Neuronal stem cell (in vitro differentiated cells): ENCODE results near the gene CALHM1.

Experiments used
- DNase-seq: peaks from one replicate; pipeline ENCODE4 v3.0.0-alpha.2; 2013; ENCODE audit warnings: low spot score
- H2AFZ ChIP-seq: one replicate; pipeline ENCODE4 v1.6.1; 2013; ENCODE audit warnings: mild to moderate bottlenecking, low read length, inconsistent platforms
- H2AK5ac ChIP-seq: 2 replicates; pipeline ENCODE4 v1.6.1; 2013; ENCODE audit warnings: low read depth, mild to moderate bottlenecking, inconsistent platforms, low read length, moderate library complexity, mixed read lengths
- H2BK120ac ChIP-seq: 2 replicates; pipeline ENCODE4 v1.6.1; 2013; ENCODE audit warnings: low read depth, mild to moderate bottlenecking, inconsistent platforms, low read length, moderate library complexity, mixed read lengths
- H2BK12ac ChIP-seq: one replicate; pipeline ENCODE4 v1.6.1; 2013; ENCODE audit warnings: low read length, inconsistent platforms
- H2BK15ac ChIP-seq: 2 replicates; pipeline ENCODE4 v1.6.1; 2013; ENCODE audit warnings: mild to moderate bottlenecking, low read length, inconsistent platforms, mixed read lengths
- H2BK5ac ChIP-seq: one replicate; pipeline ENCODE4 v1.6.1; 2013; ENCODE audit warnings: inconsistent platforms, mild to moderate bottlenecking, low read length, moderate library complexity
- H3K14ac ChIP-seq: one replicate; pipeline ENCODE4 v1.6.1; 2013; ENCODE audit warnings: low read length, inconsistent platforms
- H3K18ac ChIP-seq: 2 replicates; pipeline ENCODE4 v1.6.1; 2013; ENCODE audit warnings: low read length, inconsistent platforms
- H3K23ac ChIP-seq: 2 replicates; pipeline ENCODE4 v1.6.1; 2013; ENCODE audit warnings: low read depth, mild to moderate bottlenecking, mixed read lengths, low read length, inconsistent platforms; ENCODE audit not compliant: poor library complexity
- H3K27ac ChIP-seq: replicated peaks from 3 replicates; pipeline ENCODE4 v1.5.1; 2013; ENCODE audit warnings: low read length, inconsistent platforms
- H3K27me3 ChIP-seq, 3 experiments: 2 replicates each; pipeline ENCODE4 v1.6.1; 2013; ENCODE audit warnings: low read length in 3 of 3, mild to moderate bottlenecking in 2 of 3, inconsistent platforms in 1 of 3, low read depth in 1 of 3, mixed read lengths in 1 of 3, moderate library complexity in 1 of 3; ENCODE audit not compliant: control insufficient read depth in 3 of 3, insufficient read depth in 3 of 3
- H3K36me3 ChIP-seq, 2 donors: replicated peaks in 1 of 2; 2 replicates each; pipeline ENCODE4 v1.6.1; 2013; ENCODE audit warnings: low read length in 2 of 2; ENCODE audit not compliant: control insufficient read depth in 2 of 2, insufficient read depth in 2 of 2
- H3K4ac ChIP-seq: 2 replicates; pipeline ENCODE4 v1.6.1; 2013; ENCODE audit warnings: inconsistent platforms, mild to moderate bottlenecking, low read length, moderate library complexity
- H3K4me1 ChIP-seq, 2 donors: 1 replicate in 1 of 2; 2 replicates in 1 of 2; pipeline ENCODE4 v1.6.1; 2013; ENCODE audit warnings: low read length in 2 of 2, low read depth in 1 of 2; ENCODE audit not compliant: control insufficient read depth in 2 of 2, insufficient read depth in 1 of 2
- H3K4me2 ChIP-seq: one replicate; pipeline ENCODE4 v1.6.1; 2013; ENCODE audit warnings: mild to moderate bottlenecking, low read length, inconsistent platforms; ENCODE audit not compliant: insufficient read depth, poor library complexity, severe bottlenecking
- H3K4me3 ChIP-seq, 2 donors: 2 replicates each; pipeline ENCODE4 v1.5.1; 2013; ENCODE audit warnings: low read length in 2 of 2, mild to moderate bottlenecking in 2 of 2, inconsistent platforms in 1 of 2, moderate library complexity in 1 of 2
- H3K79me1 ChIP-seq: one replicate; pipeline ENCODE4 v1.6.1; 2013; ENCODE audit warnings: low read depth, mild to moderate bottlenecking, inconsistent platforms, low read length, moderate library complexity
- H3K9ac ChIP-seq: one replicate; pipeline ENCODE4 v1.6.1; 2013; ENCODE audit warnings: mild to moderate bottlenecking, low read depth, low read length, inconsistent platforms; ENCODE audit not compliant: poor library complexity
- H3K9me3 ChIP-seq, 2 donors: replicated peaks in 1 of 2; 2 replicates each; pipeline versions ENCODE3 to v1.6.1; 2013; ENCODE audit warnings: low read length in 2 of 2, mild to moderate bottlenecking in 2 of 2, inconsistent platforms in 1 of 2, low read depth in 1 of 2, mixed read lengths in 1 of 2, moderate library complexity in 1 of 2; ENCODE audit not compliant: control insufficient read depth in 2 of 2, insufficient read depth in 1 of 2
- H4K8ac ChIP-seq: one replicate; pipeline ENCODE4 v1.6.1; 2013; ENCODE audit warnings: low read depth, mild to moderate bottlenecking, inconsistent platforms, low read length, moderate library complexity
- H4K91ac ChIP-seq: one replicate; pipeline ENCODE4 v1.6.1; 2013; ENCODE audit warnings: low read length, low read depth, mild to moderate bottlenecking, inconsistent platforms; ENCODE audit not compliant: poor library complexity
- WGBS, 2 donors: extraction: QIAGEN DNeasy Blood & Tissue Kit; methylation state at CpG; one replicate each; pipeline ENCODE4 v1.1.7; 2013; ENCODE audit warnings: missing lambda C conversion rate in 2 of 2, mixed read lengths in 1 of 2; ENCODE audit not compliant: insufficient read length in 2 of 2, insufficient replicate concordance in 1 of 2; ENCODE audit errors: extremely low coverage in 2 of 2; 5-methylcytosine and 5-hydroxymethylcytosine counted together

The CALHM1 gene

GRCh38 chr10:103451091-103451813, 7.4 kb downstream of the CALHM1 start:
- no peak overlapping the region for H4K91ac ChIP-seq
- peak overlapping the region; percentile 27 for H3K23ac ChIP-seq
- peak overlapping the region; percentile 94 for H3K18ac ChIP-seq
- peak overlapping the region; percentile 59 for H3K4me2 ChIP-seq
- no peak overlapping the region for H3K27ac ChIP-seq
- peak overlapping the region; percentile 99 for H2BK15ac ChIP-seq
- peaks cover 0 to 16% of the 10 kb centered on the region in 2 donors for H3K4me1 ChIP-seq
- H2BK12ac ChIP-seq = no peak overlapping the region
- peaks cover 0 to 3% (median 0%) of the 10 kb centered on the region in 3 experiments for H3K27me3 ChIP-seq
- DNase-seq = no peak
- H3K9ac ChIP-seq = no peak overlapping the region
- no peaks in the 10 kb centered on the region for H3K79me1 ChIP-seq
- no CpG with 5 or more reads among the region's 14 CpGs for WGBS, 2 donors
- no peak overlapping the region for H4K8ac ChIP-seq
- H2BK5ac ChIP-seq = peak overlapping the region; percentile 47
- no peak overlapping the region for H3K14ac ChIP-seq
- no peak overlapping the region for H2AFZ ChIP-seq
- H2AK5ac ChIP-seq = no peak overlapping the region
- H3K4ac ChIP-seq = no peak overlapping the region
- H2BK120ac ChIP-seq = peak overlapping the region; percentile 24
- peaks cover 17 to 34% of the 10 kb centered on the region in 2 donors for H3K36me3 ChIP-seq
- H3K9me3 ChIP-seq = no peaks in the 10 kb centered on the region
- H3K4me3 ChIP-seq = no peak overlapping the region

GRCh38 chr10:103450201-103450695, 8.5 kb downstream of the CALHM1 start:
- Histone ChIP-seq H2BK12ac (no peak overlapping the region), H3K4me3 (no peak overlapping the region), H2BK5ac (no peak overlapping the region), H2AFZ (no peak overlapping the region), H3K27ac (no peak overlapping the region), H4K8ac (no peak overlapping the region), H3K4me1 (peaks cover 0 to 16% of the 10 kb centered on the region in 2 donors), H3K4ac (no peak overlapping the region), H3K14ac (no peak overlapping the region), H4K91ac (no peak overlapping the region), H3K9me3 (no peaks in the 10 kb centered on the region), H3K18ac (no peak overlapping the region), H3K79me1 (no peaks in the 10 kb centered on the region), H2BK120ac (no peak overlapping the region), H3K36me3 (peaks cover 24 to 44% of the 10 kb centered on the region in 2 donors), H3K27me3 (peaks cover 0 to 3% (median 0%) of the 10 kb centered on the region in 3 experiments), H3K9ac (no peak overlapping the region), H2BK15ac (no peak overlapping the region), H2AK5ac (no peak overlapping the region), H3K23ac (peak overlapping the region; percentile 49), H3K4me2 (no peak overlapping the region)
- no CpG with 5 or more reads among the region's 12 CpGs for WGBS, 2 donors
- no peak for DNase-seq

- Histone ChIP-seq H3K27ac (no peak overlapping the region), H3K18ac (no peak overlapping the region), H3K27me3 (peaks cover 0 to 3% (median 0%) of the 10 kb centered on the region in 3 experiments), H2BK5ac (no peak overlapping the region), H3K9me3 (no peaks in the 10 kb centered on the region), H4K91ac (no peak overlapping the region), H2BK12ac (no peak overlapping the region), H2AK5ac (no peak overlapping the region), H3K79me1 (no peaks in the 10 kb centered on the region), H3K36me3 (peaks cover 32 to 52% of the 10 kb centered on the region in 2 donors), H3K4me2 (no peak overlapping the region), H3K4me3 (no peak overlapping the region), H3K4ac (no peak overlapping the region), H2BK15ac (no peak overlapping the region), H4K8ac (no peak overlapping the region), H2AFZ (no peak overlapping the region), H3K9ac (no peak overlapping the region), H3K4me1 (peaks cover 0 to 16% of the 10 kb centered on the region in 2 donors), H3K14ac (no peak overlapping the region), H3K23ac (peak overlapping the region; percentile 49), H2BK120ac (no peak overlapping the region)
- no CpG with 5 or more reads among the region's 34 CpGs for WGBS, 2 donors
- DNase-seq = no peak
These were observed 9.2 kb downstream of the CALHM1 start for GRCh38 chr10:103449208-103450144.

- H3K27ac ChIP-seq = no peak overlapping the region
- H3K9ac ChIP-seq = no peak overlapping the region
- H2BK120ac ChIP-seq = no peak overlapping the region
- no peak overlapping the region for H2BK12ac ChIP-seq
- no peak overlapping the region for H4K91ac ChIP-seq
- no CpG with 5 or more reads among the region's 1 CpG for WGBS, 2 donors
- no peak overlapping the region for H3K18ac ChIP-seq
- H3K23ac ChIP-seq = no peak overlapping the region
- no peak overlapping the region for H2AFZ ChIP-seq
- H3K79me1 ChIP-seq = no peaks in the 10 kb centered on the region
- H3K14ac ChIP-seq = no peak overlapping the region
- H3K4me3 ChIP-seq = peak overlapping the region in 1 of 2 donors; percentile 10
- DNase-seq = no peak
- H4K8ac ChIP-seq = no peak overlapping the region
- no peak overlapping the region for H3K4me2 ChIP-seq
- H2BK15ac ChIP-seq = no peak overlapping the region
- peaks cover 0 to 3% (median 0%) of the 10 kb centered on the region in 3 experiments for H3K27me3 ChIP-seq
- peaks cover 39 to 59% of the 10 kb centered on the region in 2 donors for H3K36me3 ChIP-seq
- no peak overlapping the region for H2BK5ac ChIP-seq
- H3K9me3 ChIP-seq = no peaks in the 10 kb centered on the region
- H2AK5ac ChIP-seq = no peak overlapping the region
- peaks cover 0 to 16% of the 10 kb centered on the region in 2 donors for H3K4me1 ChIP-seq
- H3K4ac ChIP-seq = no peak overlapping the region
These were observed 10.0 kb downstream of the CALHM1 start for GRCh38 chr10:103448746-103449145.
